ENCODE measurements around the gene GIPC1. TPM values are rescaled to one million over a fixed set of nuclear protein-coding genes. Genes with fewer than 3 reads are reported as not detected.

GIPC1 gene
- total and polyA plus RNA-seq, 9 of the 15 experiments (the other 6 are each of a cell fraction or from before 2014, with no cell fraction given) = 0.49 to 54.7 (median 24.8) TPM

DNA sequence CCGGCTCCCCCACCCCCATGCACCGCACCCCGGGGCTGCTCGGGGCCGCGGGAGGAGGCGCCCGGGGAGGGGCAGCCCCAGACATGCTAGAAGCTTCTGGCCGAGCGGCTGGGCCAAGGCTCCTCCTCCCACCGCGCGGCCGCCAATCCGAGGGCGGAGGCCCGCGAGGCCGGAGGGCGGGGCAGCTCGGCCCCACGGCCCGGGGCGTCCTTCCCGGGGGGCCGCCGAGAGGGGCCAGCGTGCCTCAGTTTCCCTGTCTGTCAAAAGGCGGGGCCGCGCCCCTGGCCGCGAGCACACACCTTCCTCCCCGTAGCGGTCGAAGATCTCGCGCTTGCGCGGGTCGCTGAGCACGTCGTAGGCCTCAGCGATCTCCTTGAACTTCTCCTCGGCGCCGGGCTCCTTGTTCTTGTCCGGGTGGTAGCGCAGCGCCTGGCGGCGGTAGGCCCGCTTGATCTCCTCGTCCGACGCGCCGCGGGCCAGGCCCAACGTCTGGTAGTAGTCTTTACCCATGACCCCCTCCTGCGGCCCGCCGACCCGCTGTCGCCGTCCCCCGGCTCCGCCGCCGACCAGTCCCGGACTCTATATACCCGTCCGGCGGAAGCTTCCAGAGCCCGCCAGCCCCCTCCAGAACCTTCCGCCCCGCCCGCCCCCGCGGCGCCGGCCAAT lies 22.0 kb upstream of the GIPC1 start, which contains the start of gene DNAJB1 (continued):
- TF ChIP-seq, protein P1, sequence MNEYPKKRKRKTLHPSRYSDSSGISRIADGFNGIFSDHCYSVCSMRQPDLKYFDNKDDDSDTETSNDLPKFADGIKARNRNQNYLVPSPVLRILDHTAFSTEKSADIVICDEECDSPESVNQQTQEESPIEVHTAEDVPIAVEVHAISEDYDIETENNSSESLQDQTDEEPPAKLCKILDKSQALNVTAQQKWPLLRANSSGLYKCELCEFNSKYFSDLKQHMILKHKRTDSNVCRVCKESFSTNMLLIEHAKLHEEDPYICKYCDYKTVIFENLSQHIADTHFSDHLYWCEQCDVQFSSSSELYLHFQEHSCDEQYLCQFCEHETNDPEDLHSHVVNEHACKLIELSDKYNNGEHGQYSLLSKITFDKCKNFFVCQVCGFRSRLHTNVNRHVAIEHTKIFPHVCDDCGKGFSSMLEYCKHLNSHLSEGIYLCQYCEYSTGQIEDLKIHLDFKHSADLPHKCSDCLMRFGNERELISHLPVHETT (CRISPR knock-in tag; conservative IDR thresholded peaks at IDR 0.05 in 1 of 2, IDR thresholded peaks at IDR 0.05 in 1 of 2) = peak in 1 of 2 experiments; percentile 49; a peak in 2 of 4 replicates
- TF ChIP-seq ESRRB (CRISPR knock-in tag; IDR thresholded peaks at IDR 0.05; ENCODE audit: borderline replicate concordance) (no peak), ZNF263 (CRISPR knock-in tag; IDR thresholded peaks at IDR 0.05; ENCODE audit: borderline replicate concordance) (peak; percentile 51; the same call in 1 of the 2 replicates), SMAD3 (CRISPR knock-in tag; conservative IDR thresholded peaks at IDR 0.05) (no peak), FOXM1 (IDR thresholded peaks at IDR 0.05; ENCODE audit: low read depth) (no peak), FOXM1 (CRISPR knock-in tag; IDR thresholded peaks at IDR 0.05; ENCODE audit: low read depth) (no peak), MTA3 (IDR thresholded peaks at IDR 0.05; ENCODE audit: borderline replicate concordance) (peak; percentile 88; the same call in 1 of the 2 replicates), HCFC1 (IDR thresholded peaks at IDR 0.05; ENCODE audit: low read depth, low read length) (peak; percentile 41), ZNF224 (CRISPR knock-in tag; IDR thresholded peaks at IDR 0.05) (0 out of 2 replicates have a peak, but pooled peaks have one; percentile 54), CEBPB (tag; IDR thresholded peaks at IDR 0.05) (no peak), MYC (IDR thresholded peaks at IDR 0.05; ENCODE audit: low read depth, low read length) (peak; percentile 55; the same call in 1 of the 2 replicates), MYC (CRISPR knock-in tag; IDR thresholded peaks at IDR 0.05; ENCODE audit: borderline replicate concordance, low read depth) (no peak), SAP30 (IDR thresholded peaks at IDR 0.05; ENCODE audit: borderline replicate concordance, insufficient read depth, low read depth, low read length, poor library complexity, severe bottlenecking) (no peak), CREM (IDR thresholded peaks at IDR 0.05; ENCODE audit: low read depth) (no peak), ZNF133 (CRISPR knock-in tag; IDR thresholded peaks at IDR 0.05) (no peak), PTTG1 (tag; IDR thresholded peaks at IDR 0.05; ENCODE audit: low read depth) (no peak), ZNF165 (CRISPR knock-in tag; IDR thresholded peaks at IDR 0.05; ENCODE audit: borderline replicate concordance) (no peak), HNRNPUL1 (IDR thresholded peaks at IDR 0.05; ENCODE audit: low read length) (no peak), SRSF7 (optimal IDR thresholded peaks at IDR 0.05; ENCODE audit: low read depth, low read length) (no peak), SMC3 (conservative IDR thresholded peaks at IDR 0.05; ENCODE audit: insufficient read depth, low read depth, low read length) (0 out of 2 replicates have a peak, but pooled peaks have one; percentile 3), FIP1L1 (IDR thresholded peaks at IDR 0.05; ENCODE audit: low read depth, low read length, poor library complexity, severe bottlenecking) (peak; percentile 99), FOXJ3 (CRISPR knock-in tag; IDR thresholded peaks at IDR 0.05) (no peak), SIN3A (IDR thresholded peaks at IDR 0.05; ENCODE audit: borderline replicate concordance in 2 of 2, control insufficient read depth in 1 of 2, low read depth in 2 of 2, low read length in 2 of 2) (peak; percentile 83 to 86; a peak in 3 of 4 replicates), ZNF347 (CRISPR knock-in tag; IDR thresholded peaks at IDR 0.05; ENCODE audit: low read depth) (no peak), RAD21 (CRISPR knock-in tag; conservative IDR thresholded peaks at IDR 0.05 in 1 of 2, IDR thresholded peaks at IDR 0.05 in 1 of 2) (0 out of 4 replicates have a peak, but pooled peaks of 1 of the 2 experiments have one; percentile 25)
- TF ChIP-seq, protein P2, sequence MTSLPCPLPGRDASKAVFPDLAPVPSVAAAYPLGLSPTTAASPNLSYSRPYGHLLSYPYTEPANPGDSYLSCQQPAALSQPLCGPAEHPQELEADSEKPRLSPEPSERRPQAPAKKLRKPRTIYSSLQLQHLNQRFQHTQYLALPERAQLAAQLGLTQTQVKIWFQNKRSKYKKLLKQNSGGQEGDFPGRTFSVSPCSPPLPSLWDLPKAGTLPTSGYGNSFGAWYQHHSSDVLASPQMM (CRISPR knock-in tag; IDR thresholded peaks at IDR 0.05) = no peak

All from K562 (cell line).